AG20443 (cell line): ENCODE data around the gene SLC9A4.
"Not testable (repeated sequence)": the region's sequence is repeated elsewhere in the genome, so short reads cannot be mapped to it uniquely, and the experiment has no call there.

Experiments
- DNase-seq: peaks from one replicate; pipeline ENCODE4 v3.0.0; 2012; ENCODE audit warnings: low spot score, mixed read lengths

The SLC9A4 gene

DNA sequence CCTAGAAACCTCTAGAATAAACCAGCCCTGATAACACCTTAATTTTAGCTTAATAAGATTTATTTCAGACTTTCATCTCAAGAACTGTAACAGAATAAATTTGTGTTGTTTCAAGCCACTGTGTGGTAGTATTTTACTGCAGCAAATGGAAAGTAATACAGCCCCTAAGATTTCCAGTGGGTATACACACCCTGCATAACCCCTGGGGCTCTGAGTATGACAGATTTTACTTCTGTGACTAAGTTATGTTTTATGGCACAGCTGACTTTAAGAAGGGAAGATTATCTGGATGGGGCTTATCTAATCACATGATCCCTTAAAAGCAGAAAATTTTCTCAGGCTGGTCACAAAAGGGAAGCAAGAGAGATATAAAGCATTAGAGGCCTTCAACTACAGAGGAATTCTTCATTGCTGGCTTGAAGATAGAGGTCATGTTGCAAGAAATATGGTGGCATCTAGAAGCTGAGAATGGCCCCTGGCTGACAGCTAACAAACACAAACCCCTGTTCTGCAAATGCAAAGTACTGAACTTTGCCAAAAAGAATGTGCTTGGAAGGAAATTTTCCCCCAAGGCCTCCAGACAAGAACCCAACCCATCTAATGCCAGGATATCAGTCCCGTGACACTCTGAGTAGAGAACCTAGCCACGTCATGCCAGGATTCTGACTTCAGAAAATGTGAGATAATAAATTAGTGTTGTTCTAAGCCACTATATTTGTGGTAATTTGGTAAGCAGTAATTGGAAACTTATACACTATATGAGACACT lies 78.5 kb downstream of the SLC9A4 start:
- no peak for DNase-seq

DNA sequence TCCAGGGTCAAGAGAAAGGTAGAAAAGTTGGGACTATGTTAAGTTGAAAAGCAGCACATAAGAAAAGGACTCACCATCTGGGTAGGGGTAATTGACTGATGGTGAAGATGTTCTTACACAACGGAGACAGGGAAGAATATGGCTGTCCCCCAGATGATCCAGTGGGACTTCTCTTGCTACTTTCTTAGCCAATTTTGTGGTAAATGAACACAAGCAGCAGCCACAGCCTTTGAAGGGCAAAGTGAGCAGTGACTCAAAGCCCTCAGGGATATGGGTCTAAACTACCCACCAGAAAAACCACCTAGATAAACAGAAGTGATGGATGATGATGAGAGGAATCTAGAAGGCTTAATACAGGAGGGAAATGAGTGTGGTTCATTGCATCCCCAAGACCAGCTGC lies 80.6 kb downstream of the SLC9A4 start:
- DNase-seq: no peak

DNA sequence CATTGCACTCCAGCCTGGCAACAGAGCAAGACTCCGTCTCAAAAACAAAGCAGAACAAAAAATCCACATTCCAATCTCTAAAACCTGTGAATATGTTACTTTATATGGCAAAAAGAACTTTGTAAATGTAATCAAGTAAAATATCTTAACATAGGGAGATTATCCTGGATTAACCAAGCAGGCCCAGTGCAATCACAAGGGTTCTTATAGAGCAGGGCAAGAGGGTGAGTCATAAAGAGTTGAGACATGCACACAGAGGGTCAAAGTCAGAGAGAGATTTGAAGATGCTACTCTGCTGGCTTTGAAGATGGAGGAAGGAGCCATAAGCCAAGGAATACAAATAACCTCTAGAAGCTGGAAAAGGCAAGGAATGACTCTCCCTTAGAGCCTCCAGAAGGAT lies 85.4 kb downstream of the SLC9A4 start:
- DNase-seq: no peak

DNA sequence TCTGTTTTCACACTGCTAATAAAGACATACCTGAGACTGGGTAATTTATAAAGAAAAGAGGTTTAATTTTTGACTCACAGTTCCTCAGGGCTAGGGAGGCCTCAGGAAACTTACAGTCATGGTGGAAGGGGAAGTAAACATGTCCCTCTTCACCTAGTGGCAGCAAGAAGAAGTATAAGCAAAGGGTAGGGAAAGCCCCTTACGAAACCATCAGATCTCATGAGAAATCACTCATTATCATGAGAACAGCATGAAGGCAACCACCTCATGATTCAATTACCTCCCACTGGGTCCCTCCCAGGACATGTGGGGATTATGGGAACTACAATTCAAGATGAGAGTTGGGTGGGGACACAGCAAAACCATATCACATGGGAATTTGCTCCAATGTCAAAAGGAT lies 89.5 kb downstream of the SLC9A4 start:
- DNase-seq: not testable (repeated sequence)

DNA sequence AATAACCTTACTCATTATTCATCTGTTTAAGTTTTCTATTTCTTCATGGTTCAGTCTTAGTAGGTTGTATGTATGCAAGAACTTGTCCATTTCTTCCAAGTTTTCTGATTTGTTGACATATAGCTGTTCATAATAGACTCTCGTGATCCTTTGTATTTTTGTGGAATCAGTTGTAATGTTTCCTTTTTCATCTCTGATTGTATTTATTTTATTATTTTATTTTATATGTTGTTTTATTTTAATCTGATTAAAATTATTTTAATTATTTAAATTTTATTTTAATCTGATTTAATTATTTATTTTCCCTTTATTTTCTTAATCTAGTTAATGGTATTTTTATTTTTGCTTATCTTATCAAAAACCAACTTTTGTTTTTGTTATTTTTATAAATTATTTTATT lies 102.9 kb downstream of the SLC9A4 start:
- no peak for DNase-seq

DNA sequence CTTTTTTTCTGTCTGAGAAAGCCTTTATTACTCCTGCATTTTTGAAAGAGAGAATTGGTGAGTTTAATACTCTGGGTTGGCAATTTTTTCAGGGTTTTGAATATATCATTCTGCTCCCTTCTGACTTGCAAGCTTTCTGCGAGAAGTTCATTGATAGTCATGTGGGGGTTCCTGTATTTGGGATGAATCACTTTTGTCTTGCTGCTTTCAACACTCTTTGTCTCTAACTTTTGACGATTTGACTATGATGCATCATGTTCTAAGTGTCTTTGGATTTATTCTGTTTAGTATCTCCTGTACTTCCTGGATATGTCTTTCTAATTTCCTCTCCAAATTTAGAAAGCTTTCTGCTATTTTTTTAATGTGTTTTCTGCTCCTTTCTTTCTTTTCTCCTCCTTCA lies 105.3 kb downstream of the SLC9A4 start:
- no peak for DNase-seq

DNA sequence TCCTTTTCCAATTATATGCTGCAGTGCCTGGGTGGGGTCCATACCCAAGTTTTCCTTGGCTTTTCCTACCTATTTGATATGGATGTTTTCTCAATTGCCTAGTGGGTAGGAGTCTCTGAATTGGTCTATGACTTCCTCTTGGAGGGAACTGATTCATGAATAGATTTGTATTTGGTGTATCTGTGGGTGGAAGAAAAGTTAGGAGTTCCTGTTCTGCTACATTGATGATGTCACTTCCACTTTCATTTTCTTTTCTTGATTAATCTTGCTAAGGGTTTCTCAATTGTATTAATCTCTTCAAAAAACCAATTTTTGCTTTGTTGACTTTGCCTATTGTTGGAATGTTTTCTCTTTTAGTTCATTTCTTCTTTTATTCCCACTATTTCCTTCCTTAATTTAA lies 108.9 kb downstream of the SLC9A4 start:
- no peak for DNase-seq

DNA sequence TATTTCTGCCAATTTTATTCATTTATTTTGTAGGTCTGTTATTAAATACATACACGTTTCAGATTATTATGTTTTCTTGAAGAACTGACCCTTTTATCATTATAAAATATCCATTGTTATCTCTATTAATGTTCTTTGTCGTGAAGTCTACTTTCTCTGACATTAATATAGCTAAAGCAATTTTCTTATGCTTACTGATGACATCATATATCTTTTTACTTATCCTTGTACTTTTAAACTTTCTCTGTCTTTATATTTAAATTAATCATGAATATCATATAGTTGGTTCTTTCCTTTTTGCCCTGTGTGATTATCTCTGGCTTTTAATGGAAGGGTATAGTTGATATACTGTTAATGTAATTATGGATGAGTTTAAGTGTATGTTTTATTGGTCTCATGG lies 109.8 kb downstream of the SLC9A4 start:
- DNase-seq: no peak
